Endothelial cell (in vitro differentiated cells): ENCODE data around the gene OMA1. TPM values are rescaled to one million over a fixed set of nuclear protein-coding genes. Genes with fewer than 3 reads are reported as not detected.
"Not testable (repeated sequence)": the region's sequence is repeated elsewhere in the genome, so short reads cannot be mapped to it uniquely, and the experiment has no call there.

Experiments used
- DNase-seq: peaks from one replicate; pipeline ENCODE4 v3.0.0; 2021; ENCODE audit warnings: low spot score
- H3K27ac Mint-ChIP-seq: one replicate; pipeline ENCODE4 v1.8.0; 2021; ENCODE audit warnings: mixed read lengths, inconsistent platforms; ENCODE audit not compliant: unreplicated experiment
- H3K27me3 Mint-ChIP-seq: one replicate; pipeline ENCODE4 v1.8.0; 2021; ENCODE audit warnings: mild to moderate bottlenecking, moderate library complexity, mixed read lengths, inconsistent platforms; ENCODE audit not compliant: unreplicated experiment
- H3K36me3 Mint-ChIP-seq: one replicate; pipeline ENCODE4 v1.8.0; 2021; ENCODE audit warnings: mild to moderate bottlenecking, low read depth, mixed read lengths, inconsistent platforms; ENCODE audit not compliant: unreplicated experiment
- H3K4me1 Mint-ChIP-seq: one replicate; pipeline ENCODE4 v1.8.0; 2021; ENCODE audit warnings: mild to moderate bottlenecking, mixed read lengths, inconsistent platforms; ENCODE audit not compliant: unreplicated experiment
- H3K4me3 Mint-ChIP-seq: one replicate; pipeline ENCODE4 v1.8.0; 2021; ENCODE audit warnings: mild to moderate bottlenecking, mixed read lengths, inconsistent platforms; ENCODE audit not compliant: unreplicated experiment
- H3K9me3 Mint-ChIP-seq: one replicate; pipeline ENCODE4 v1.8.0; 2021; ENCODE audit warnings: mixed read lengths, inconsistent platforms; ENCODE audit not compliant: unreplicated experiment
- total RNA-seq: library from RNA; stranded (reverse); fragmentation: NEBNext Ultra II Directional; extraction: Animal tissue kit (Norgen Biotek cat#: 25700); gene quantifications from one replicate; pipeline ENCODE4 v1.2.1, GENCODE V29; 2021; ENCODE audit not compliant: unreplicated experiment
- TF ChIP-seq, protein P1 (sequence below): fragments of 200-600 bp; sonication (generic); IDR thresholded peaks from one replicate; pipeline ENCODE4 v1.5.0; 2021; ENCODE audit warnings: antibody characterized with exemption; ENCODE audit not compliant: unreplicated experiment

Gene OMA1
- total RNA-seq, 1 donor from 2014 or later: 7.6 TPM

DNA sequence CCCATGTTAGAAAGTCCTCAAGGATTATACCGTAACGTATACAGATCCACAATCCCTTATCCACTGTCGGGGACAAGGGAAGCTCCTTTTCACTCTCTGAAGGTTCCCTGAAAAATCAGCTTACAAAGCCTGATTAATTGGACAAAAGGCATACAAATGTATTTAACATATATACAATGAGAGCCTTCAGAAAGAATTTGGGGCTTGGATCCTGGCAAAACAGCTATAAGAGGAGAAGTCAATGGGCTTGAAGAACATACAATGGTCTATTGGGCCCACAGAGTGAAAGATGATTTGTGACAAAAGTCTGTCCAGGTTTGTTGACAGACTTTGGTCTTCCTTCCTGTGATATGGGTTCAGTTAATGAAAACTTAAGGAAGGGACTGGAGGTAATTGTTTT is 19.8 kb upstream of the OMA1 start:
- TF ChIP-seq, protein P1, sequence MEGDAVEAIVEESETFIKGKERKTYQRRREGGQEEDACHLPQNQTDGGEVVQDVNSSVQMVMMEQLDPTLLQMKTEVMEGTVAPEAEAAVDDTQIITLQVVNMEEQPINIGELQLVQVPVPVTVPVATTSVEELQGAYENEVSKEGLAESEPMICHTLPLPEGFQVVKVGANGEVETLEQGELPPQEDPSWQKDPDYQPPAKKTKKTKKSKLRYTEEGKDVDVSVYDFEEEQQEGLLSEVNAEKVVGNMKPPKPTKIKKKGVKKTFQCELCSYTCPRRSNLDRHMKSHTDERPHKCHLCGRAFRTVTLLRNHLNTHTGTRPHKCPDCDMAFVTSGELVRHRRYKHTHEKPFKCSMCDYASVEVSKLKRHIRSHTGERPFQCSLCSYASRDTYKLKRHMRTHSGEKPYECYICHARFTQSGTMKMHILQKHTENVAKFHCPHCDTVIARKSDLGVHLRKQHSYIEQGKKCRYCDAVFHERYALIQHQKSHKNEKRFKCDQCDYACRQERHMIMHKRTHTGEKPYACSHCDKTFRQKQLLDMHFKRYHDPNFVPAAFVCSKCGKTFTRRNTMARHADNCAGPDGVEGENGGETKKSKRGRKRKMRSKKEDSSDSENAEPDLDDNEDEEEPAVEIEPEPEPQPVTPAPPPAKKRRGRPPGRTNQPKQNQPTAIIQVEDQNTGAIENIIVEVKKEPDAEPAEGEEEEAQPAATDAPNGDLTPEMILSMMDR: no peak
- Mint-ChIP-seq H3K9me3 (no peaks in the 10 kb centered on the region), H3K4me1 (no peaks in the 10 kb centered on the region), H3K36me3 (no peaks in the 10 kb centered on the region), H3K4me3 (no peak overlapping the region), H3K27ac (no peak overlapping the region), H3K27me3 (peaks cover 4% of the 10 kb centered on the region)
- DNase-seq: no peak

DNA sequence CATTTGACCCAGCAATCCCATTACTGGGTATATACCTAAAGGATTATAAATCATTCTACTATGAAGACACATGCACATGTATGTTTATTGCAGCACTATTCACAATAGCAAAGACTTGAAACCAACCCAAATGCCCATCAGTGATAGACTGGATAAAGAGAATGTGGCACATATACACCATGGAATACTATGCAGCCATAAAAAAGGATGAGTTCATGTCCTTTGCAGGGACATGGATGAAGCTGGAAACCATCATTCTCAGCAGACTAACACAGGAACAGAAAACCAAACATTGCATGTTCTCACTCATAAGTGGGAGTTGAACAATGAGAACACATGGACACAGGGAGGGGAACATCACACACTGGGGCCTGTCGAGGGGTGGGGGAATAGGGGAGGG is 17.2 kb upstream of the OMA1 start:
- not testable (repeated sequence) for H3K4me1 Mint-ChIP-seq, H3K4me3 Mint-ChIP-seq, H3K9me3 Mint-ChIP-seq, H3K36me3 Mint-ChIP-seq, H3K27me3 Mint-ChIP-seq, DNase-seq, H3K27ac Mint-ChIP-seq

- Mint-ChIP-seq H3K27ac (no peak overlapping the region), H3K4me3 (no peak overlapping the region), H3K9me3 (no peaks in the 10 kb centered on the region), H3K36me3 (no peaks in the 10 kb centered on the region), H3K4me1 (no peaks in the 10 kb centered on the region), H3K27me3 (no peaks in the 10 kb centered on the region)
- TF ChIP-seq, protein P1: no peak
- no peak for DNase-seq
Observed at GRCh38 chr1:58561633-58562032, 15.1 kb upstream of the OMA1 start.

DNA sequence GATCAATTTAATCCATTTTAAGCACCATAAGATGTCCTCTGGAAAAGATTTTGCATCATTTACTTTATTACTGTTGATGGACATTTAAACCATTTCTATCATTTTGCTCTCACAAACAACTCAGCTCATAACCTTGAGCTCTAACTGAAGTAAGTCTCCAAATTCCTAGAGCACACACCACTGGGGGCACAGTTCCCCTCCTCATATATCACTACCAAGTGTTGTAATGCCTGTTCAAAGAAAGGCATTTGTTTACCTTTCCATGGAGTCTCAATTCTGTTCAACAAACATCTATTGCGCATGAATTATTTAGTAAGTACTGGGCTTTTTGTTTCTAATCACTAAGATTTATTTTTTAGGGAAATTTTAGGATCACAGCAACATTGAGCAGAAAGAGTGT is 8.9 kb upstream of the OMA1 start:
- H3K27me3 Mint-ChIP-seq: no peaks in the 10 kb centered on the region
- H3K27ac Mint-ChIP-seq: no peak overlapping the region
- H3K36me3 Mint-ChIP-seq: no peaks in the 10 kb centered on the region
- TF ChIP-seq, protein P1: no peak
- H3K4me1 Mint-ChIP-seq: no peaks in the 10 kb centered on the region
- no peak overlapping the region for H3K4me3 Mint-ChIP-seq
- no peak for DNase-seq
- H3K9me3 Mint-ChIP-seq: no peaks in the 10 kb centered on the region

DNA sequence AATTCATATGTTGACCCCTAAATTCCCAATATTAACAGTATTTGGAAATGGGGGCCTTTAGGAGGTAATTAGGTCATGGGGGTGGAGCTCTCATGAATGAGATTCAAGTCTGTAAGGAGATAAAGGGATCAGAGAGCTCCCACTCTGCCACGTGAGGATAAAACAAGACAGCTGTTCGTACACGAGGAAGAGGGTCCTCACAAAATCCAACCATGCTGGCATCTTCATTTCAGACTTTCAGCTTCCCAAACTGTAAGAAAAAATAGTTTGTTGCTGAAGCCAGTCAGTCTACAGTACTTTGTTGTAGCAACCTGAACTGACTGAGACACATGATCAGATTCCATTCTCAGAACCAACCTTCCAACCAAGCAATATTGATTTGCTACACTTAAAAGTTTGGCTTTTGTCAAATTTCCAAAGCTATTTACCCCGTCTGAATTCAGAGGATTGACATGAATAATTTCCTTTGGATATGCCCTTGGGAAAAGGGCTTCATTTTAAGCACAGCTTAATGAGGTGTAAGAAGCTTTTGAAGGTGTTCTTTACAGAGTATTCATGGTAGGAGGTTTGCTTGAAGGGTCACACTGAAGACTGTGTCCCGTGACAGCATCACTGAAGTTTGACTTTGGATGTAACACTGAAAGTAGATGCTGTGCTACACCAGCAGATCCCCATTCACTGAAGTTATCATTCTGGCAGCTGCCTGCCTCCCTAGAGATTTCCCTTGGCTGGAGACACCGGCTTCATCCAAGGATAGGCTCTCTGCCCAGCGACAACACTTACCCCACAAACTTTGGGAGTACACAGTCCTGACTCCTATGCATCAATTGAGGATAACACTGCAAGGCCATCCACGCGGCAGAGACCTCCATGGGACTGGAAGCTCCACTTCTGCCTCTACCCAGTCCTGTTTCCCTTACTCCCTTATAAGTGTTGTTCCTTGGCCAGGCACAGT is 4.9 kb upstream of the OMA1 start:
- H3K36me3 Mint-ChIP-seq: no peaks in the 10 kb centered on the region
- H3K9me3 Mint-ChIP-seq: no peaks in the 10 kb centered on the region
- H3K27me3 Mint-ChIP-seq: peaks cover 2% of the 10 kb centered on the region
- no peak for DNase-seq
- no peak overlapping the region for H3K4me3 Mint-ChIP-seq
- H3K4me1 Mint-ChIP-seq: peaks cover 3% of the 10 kb centered on the region
- no peak overlapping the region for H3K27ac Mint-ChIP-seq
- TF ChIP-seq, protein P1: no peak

GRCh38 chr1:58549291-58549690 is 2.8 kb upstream of the OMA1 start:
- not testable (repeated sequence) for H3K9me3 Mint-ChIP-seq, H3K27ac Mint-ChIP-seq, H3K27me3 Mint-ChIP-seq, DNase-seq, H3K4me3 Mint-ChIP-seq, H3K36me3 Mint-ChIP-seq
- H3K4me1 Mint-ChIP-seq: peaks cover 12% of the 10 kb centered on the region
